OCI-M1 (cell line): ENCODE results near the gene ZFP90.
"Not testable (repeated sequence)": the region's sequence is repeated elsewhere in the genome, so short reads cannot be mapped to it uniquely, and the experiment has no call there.

Experiments
- DNase-seq: peaks from one replicate; lab custom pipeline; 2025; lab: John Stamatoyannopoulos, UW

Gene ZFP90

GRCh38 chr16:68519225-68519745 lies 19.8 kb upstream of the ZFP90 start:
- no peak for DNase-seq

GRCh38 chr16:68520649-68521086 lies 18.4 kb upstream of the ZFP90 start:
- DNase-seq = peak; percentile 92

- DNase-seq = no peak
These were observed 14.8 kb upstream of the ZFP90 start for GRCh38 chr16:68524069-68524820.

- no peak for DNase-seq
These were observed 12.8 kb upstream of the ZFP90 start for GRCh38 chr16:68526143-68526781.

DNA sequence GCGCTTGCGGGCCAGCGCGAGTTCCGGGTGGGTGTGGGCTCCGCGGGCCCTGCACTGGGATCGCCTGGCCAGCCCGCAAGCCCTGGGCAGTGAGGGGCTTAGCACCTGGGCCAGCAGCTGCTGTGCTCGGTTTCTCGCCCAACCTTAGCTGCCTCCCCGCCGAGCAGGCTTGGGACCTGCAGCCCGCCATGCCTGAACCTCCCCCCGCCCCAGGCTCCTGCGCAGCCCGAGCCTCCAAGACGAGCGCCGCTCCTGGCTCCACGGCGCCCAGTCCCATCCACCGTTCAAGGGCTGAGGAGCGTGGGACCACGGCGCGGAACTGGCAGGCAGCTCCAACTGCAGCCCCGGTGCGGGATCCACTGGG lies 12.3 kb upstream of the ZFP90 start:
- no peak for DNase-seq

DNA sequence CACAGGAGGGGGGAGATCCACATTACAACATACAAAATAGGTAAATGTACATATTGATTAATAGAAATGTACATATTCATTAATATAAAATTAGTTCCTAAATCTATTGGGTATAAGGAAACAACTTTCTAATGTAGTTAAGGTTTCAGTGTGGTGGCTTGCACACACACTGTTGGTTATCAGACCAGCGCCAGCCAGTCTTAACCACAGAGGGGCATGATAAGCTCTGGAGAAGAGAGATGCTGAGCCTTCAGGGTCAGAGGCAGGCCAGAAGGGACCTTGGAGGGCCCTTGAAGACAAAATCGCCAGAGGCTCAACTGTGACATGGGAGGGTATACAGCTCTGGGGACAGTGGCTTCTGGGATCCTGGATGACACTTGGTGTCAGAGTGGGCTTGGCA lies 10.9 kb upstream of the ZFP90 start:
- DNase-seq = peak; percentile 80

- DNase-seq = peak; percentile 86
These were observed 10.3 kb upstream of the ZFP90 start for GRCh38 chr16:68528686-68529379.

DNA sequence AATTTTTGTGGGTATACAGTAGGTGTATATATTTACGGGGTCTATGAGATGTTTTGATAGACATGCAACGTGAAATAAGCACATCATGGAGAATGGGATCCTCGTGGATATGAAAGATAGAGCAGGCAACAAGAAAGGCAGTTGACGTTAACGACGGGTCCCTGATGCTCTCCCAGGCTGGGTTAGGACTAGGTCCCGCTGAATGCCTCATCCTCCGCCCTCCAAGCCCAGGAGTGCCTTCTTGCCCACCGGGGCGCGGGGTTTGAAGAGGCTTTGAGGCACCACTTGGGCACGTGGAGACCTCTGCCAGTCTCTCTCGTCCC lies 9.5 kb upstream of the ZFP90 start:
- no peak for DNase-seq

DNA sequence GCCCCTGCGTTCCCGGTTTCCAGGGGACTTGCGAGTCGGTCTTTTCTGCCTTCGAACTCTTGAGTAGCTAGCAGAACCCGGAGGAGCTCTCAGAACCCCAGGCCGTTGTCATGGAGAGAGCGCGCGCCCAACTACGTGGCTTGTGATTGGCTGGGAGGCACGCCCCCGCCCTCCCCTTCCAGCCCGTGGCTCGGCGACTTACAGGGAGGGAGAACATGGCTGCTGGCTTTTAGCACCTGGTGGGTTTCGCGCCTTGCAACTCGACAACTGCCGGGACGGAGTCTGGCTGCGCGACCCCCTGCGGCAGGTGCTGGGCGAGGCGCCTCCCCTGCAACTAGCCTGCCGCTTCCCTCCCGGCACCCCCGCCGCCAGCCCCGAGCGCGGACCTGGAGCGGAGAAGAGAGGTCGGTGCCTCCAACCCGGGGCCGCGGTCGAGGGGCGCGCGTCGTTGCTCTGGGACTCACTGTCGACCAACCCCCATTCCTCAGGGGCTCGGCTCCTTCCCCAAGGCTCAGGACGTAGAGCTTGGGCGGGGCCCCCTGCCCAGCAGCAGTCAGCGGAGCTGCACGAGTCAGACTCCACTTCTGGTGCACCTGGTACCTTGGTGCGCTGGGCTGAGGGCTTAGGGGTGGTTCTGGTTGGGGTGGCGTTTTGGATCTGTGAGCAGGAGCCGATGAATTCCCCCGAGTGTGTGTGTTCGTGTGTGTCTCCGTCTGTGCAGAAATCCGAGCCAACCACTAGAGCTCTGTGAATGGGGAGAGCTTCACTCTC lies 9.0 kb upstream of the ZFP90 start:
- DNase-seq = no peak

DNA sequence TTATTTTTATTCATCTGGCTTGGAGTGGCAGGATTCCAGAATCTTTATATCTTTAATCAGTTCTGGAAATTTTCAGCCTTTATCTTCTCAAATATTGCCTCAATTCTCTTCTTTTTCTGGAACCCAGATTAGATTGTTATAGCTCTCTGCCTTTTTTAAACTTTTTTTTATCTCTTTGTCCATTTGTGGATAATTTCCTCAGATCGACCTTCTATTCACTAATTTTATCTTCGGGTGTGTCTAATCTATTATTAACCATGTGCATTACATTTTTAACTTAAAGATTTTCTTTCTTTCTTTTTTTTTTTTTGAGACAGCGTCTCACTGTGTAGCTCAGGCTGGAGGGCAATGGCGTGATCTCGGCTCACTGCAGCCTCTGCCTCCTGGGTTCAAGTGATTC lies 5.2 kb upstream of the ZFP90 start:
- DNase-seq = no peak

- DNase-seq = no peak
These were observed 3.8 kb upstream of the ZFP90 start for GRCh38 chr16:68535331-68535730.

DNA sequence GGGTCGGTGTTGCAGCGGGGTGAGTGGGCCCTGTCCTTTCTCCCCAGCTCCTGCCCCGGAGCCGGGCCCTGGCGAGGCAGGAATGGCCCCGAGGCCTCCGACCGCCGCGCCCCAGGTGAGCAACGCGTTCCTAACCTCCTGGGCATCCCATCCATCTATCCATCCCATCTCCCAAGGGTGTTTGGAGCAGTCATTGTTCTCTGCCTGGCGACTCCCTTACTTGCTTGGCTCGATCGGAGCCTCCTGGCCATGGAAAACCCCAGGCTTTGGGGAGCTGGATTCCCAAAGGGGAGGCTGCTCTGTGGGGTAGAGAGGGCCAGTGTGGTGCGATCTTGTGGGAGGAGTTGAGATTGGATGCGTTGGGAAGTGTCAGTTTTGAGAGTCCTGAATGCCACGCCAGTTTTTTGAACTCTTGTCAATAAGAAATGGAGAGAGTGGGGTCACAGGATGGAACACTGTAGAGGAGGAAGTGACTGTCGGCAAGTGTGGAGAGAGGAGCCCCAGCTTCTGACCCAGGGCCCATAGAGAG lies 684 bp downstream of the ZFP90 start:
- peak; percentile 5 for DNase-seq

DNA sequence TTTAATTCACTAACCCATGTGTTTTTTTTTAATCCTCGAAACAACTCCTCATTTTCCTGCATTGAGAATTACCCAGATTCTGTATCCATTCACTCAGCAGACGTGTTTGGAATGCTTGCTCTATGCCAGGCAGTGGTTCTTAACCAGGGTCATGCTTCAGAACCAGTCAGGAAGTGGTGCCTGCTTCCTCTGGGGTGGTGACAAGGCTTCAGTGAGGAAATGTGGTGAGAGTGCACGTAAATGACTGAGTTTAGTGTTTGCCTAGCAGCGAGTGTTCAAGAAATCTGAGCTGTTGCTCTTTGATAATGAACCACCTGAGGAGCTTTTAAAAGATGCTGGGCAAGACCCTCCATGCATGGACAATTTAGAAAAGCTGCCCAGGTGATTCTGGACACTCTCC lies 9.9 kb downstream of the ZFP90 start:
- no peak for DNase-seq

DNA sequence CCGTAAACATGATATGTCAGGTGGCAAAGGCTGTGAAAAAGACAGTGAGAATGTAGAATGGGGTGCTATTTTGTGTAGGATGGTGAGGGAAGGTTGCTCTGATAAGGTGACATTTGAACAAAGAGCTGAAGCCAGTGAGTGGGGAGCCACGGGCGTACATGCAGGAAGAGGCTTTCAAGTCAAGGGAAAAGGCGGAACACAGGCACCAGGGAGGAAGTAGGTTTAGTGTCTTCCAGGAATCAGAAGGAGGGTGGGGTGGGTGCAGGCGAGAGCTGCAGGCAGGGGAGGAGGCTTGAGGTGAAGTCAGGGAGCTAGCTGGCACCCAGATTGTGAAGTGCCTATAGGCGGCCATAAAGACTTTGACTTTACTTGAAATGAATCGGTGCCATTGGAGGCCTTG lies 14.1 kb downstream of the ZFP90 start:
- DNase-seq = no peak

DNA sequence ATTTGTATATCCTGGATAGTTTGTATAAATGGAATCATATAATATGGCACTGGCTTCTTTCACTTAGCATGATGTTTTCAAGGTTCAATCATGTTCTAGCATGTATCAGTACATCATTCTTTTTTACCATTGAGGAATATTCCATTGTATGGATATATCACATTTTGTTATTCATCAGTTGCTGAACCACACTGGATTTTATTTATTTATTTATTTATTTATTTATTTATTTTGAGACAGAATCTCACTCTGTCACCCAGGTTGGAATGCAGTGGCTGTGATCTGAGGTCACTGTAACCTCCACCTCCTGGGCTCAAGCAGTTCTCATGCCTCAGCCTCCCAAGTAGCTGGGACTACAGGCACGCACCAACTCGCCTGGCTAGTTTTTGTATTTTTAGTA lies 21.2 kb downstream of the ZFP90 start:
- DNase-seq = not testable (repeated sequence)

GRCh38 chr16:68563631-68564381 lies 24.7 kb downstream of the ZFP90 start:
- peak; percentile 4 for DNase-seq

GRCh38 chr16:68564382-68564985 lies 25.4 kb downstream of the ZFP90 start:
- peak; percentile 37 for DNase-seq

DNA sequence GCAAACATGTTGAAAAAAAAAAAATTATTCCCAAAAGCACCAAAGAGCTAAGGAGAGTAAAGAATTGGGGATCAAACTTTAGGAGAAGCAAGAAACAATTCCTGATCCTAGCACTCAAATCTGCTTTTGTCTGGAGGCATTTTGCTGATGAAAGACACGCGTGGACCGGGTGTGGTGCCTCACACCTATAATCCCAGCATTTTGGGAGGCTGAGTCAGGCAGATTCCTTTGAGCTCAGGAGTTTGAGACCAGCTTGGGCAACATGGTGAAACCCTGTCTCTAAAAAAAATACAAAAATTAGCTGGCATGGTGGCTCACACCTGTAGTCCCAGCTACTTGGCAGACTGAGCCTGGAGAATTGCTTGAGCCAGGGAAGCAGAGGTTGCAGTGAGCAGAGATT lies 35.4 kb downstream of the ZFP90 start:
- DNase-seq = no peak

DNA sequence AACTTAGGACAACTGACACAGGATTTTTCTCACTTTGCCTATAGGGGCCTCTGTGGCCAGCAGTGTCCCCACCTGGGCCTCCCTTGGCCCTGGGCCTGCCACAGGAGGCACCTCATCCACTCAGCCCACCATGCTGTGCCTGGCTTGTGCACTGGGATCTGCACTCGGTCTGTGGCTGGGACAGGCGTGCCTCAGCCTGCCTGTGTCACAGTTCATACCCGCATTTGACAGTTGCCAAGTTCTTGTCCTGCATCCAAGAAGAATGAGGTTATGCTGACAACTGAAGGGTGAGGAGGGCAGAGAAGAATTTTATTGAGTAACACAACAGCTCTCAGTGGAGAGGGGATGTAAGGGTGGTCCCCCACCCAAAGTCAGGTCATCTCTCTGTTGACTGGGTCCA lies 36.0 kb downstream of the ZFP90 start:
- DNase-seq = no peak

DNA sequence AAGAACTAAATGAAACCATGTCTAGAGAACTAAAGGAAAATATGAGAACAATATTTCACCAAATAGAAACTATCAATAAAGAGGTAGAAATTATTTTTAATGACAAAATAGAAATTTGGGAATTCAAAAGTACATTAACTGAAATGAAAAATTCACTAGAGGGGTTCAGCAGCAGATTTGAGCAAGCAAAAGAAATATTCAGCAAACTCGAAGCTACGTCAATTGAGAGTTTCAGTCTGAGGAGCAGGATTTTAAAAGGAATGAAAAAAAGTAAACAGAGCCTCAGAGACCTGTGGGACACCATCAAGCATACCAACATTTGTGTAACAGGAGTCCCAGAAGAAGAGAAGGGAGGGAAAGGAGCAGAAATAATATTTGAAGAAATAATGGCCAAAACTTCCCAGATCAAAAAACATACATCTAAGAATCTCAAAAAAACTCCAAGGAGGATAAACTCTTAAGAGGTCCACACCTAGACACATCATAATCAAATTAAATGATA lies 38.3 kb downstream of the ZFP90 start:
- DNase-seq = no peak
